CD4-positive, alpha-beta T cell treated with Interleukin-15 for 4 hours (primary cell): Measurements from ENCODE around the gene GPR84.
A peak's percentile ranks its signal among the peaks of the same experiment; 100 is the strongest.

Experiments
- DNase-seq: peaks from one replicate; pipeline ENCODE4 v3.0.0-alpha.2; 2020; ENCODE audit warnings: low spot score

Gene GPR84

GRCh38 chr12:54364413-54364812, at the start of gene GPR84:
GPR84 (minus strand) TSS chr12:54364486; CDS start chr12:54363851, 635 bp downstream.
- DNase-seq, result no peak

GRCh38 chr12:54413284-54414190, 49.3 kb upstream of the GPR84 start:
- peak; percentile 86 for DNase-seq

DNA sequence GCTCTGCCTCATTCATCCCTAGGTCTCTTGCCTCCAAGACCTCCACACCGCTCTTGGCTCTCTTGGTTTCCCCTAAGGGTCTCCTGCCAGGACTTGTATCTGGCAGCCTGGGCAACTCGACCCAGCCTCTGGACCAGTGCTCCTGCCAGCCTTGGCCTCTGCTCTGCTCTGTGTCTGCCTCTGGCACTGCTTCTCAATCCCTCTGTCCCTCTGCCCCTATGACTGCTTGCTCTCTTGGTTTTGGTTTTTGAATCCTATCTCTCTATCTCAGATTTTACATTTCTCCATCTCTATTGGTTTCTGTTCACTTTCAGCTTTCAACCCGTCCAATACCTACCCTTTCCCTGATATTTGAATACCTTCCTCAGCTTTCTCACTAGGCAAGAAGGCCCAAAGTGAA, 48.5 kb upstream of the GPR84 start:
- DNase-seq, result peak; percentile 36

DNA sequence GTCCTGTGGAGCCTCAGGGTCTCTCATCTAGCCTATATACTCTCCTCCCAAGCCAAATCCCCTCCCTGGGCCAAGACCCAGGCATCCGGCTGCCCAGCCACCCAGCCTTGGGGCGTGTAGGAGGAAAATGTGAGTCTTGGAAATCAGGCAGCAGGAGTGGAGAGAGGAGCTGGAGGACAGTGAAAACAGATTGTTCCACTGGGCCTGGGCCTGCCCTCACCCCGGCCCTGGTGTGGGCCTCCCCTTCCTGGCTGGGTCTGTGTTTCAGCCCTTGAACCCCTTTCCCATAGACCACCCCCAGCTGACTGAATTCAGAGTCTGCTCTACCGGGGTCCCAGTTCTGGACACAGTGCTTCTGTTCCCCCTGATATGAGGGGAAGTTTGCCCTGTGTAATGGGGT, 48.1 kb upstream of the GPR84 start:
- DNase-seq, result no peak

- peak; percentile 73 for DNase-seq
Measured at GRCh38 chr12:54411391-54412241, 47.3 kb upstream of the GPR84 start.

- DNase-seq, result no peak
Measured at GRCh38 chr12:54409267-54409666, 45.0 kb upstream of the GPR84 start.

GRCh38 chr12:54407183-54407905, 43.1 kb upstream of the GPR84 start:
- DNase-seq, result no peak

DNA sequence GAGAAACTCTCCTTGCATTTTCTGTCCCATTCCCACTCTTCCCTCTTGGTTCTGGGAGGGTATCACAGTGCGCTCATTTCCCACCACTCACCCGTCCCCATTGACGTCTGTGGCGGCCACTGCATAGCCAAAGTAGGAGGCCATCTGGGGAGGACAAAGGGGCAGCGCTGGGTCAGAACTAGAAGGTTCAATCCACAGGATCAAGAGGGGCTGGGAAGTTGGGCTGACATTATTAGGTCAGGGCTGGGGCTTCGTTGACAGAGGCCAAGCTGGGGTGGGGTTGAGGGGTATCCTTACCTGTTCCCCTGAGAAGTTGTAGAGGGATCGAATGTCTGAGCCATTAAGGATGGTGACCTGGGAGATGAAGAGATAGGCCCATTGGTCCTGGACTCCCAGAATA, 41.3 kb upstream of the GPR84 start:
- no peak for DNase-seq

- DNase-seq, result no peak
Measured at GRCh38 chr12:54405106-54405505, 40.8 kb upstream of the GPR84 start.

- DNase-seq, result peak; percentile 63
Measured at GRCh38 chr12:54404061-54405004, 40.0 kb upstream of the GPR84 start.

- no peak for DNase-seq
Measured at GRCh38 chr12:54401119-54401518, 36.8 kb upstream of the GPR84 start.

- DNase-seq, result peak; percentile 89
Measured at GRCh38 chr12:54398995-54399793, 34.9 kb upstream of the GPR84 start.

- DNase-seq, result no peak
Measured at GRCh38 chr12:54398218-54398617, 33.9 kb upstream of the GPR84 start.

DNA sequence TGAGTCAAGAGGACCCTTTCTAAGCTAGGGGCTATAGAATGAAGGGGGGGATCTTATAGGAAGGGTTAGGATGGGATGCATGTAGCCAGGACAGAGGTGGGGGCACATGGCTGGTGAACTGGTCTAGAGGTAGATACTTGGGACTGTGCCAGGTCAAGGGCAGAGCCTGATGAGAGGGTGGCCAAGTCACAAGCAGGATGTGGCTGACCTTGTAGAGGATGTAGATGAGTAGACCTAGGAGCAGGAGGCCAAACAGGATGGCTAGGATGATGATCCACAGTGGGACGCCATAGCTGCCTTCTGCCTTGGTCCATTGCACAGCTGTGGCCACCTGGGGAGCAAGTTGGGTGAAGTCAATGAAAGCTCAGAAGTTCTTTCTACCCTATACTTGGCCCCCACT, 32.9 kb upstream of the GPR84 start:
- DNase-seq, result no peak

DNA sequence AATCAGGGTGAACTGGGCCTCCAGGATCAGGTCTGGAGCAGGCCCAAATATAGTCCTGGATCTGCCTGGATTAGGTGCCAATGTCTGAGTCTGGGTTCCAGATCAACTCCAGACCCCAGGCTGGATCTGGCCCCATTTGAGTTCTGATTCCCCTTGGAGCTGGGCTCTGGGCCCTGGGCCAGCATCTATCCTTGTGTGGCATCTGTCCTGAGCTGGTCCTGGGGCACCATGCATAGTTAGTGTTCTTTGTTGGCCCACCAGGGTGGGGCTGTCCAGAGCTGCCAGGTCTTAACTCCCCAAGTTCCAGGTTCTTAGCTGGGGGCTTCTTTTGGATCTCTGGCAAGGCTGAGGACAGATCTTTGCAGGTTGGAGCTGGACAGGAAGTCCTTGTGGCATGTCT, 31.3 kb upstream of the GPR84 start:
- DNase-seq, result no peak

DNA sequence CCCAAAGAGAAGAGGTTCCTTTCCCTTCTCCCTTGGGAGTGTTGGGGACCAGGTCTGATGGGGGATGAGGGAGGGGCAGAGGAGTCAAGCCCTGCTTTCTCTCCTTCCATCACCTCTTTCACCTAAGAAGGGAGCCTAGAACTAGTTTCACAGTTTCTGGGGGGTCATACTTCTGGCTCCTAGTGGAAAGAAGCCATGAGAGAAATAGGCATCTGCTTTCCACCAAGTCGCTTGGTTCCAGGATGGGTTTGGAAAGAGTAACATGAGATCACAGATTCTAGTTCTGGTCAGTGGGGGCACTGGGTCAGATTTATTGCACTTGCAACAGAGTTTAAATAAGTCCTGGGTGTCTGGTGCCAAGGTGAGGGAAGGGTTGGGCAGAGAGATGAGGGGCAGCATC, 30.7 kb upstream of the GPR84 start:
- no peak for DNase-seq

- DNase-seq, result peak; percentile 47
Measured at GRCh38 chr12:54394281-54394719, 30.0 kb upstream of the GPR84 start.

- DNase-seq, result no peak
Measured at GRCh38 chr12:54393743-54394142, 29.5 kb upstream of the GPR84 start.

GRCh38 chr12:54393207-54393609, 28.9 kb upstream of the GPR84 start:
- DNase-seq, result no peak

- DNase-seq, result no peak
Measured at GRCh38 chr12:54392485-54393206, 28.4 kb upstream of the GPR84 start.
